Measurements from ENCODE around the gene RTN4R. TPM values are rescaled to one million over a fixed set of nuclear protein-coding genes. Genes with fewer than 3 reads are reported as not detected.

Gene RTN4R
- total and polyA plus RNA-seq, 2 of the 8 experiments (the other 6 are each of a cell fraction or from before 2014, with no cell fraction given), result 21.8 to 41.3 TPM

GRCh38 chr22:20282901-20283673, 15.0 kb upstream of the RTN4R start (continued):
- no peak for TF ChIP-seq CREB1 (IDR thresholded peaks at IDR 0.05)

Measured in H1 (cell line).